ENCODE results near the gene GFOD1.
"Not testable (repeated sequence)": the region's sequence is repeated elsewhere in the genome, so short reads cannot be mapped to it uniquely, and the experiment has no call there.

GFOD1 gene

DNA sequence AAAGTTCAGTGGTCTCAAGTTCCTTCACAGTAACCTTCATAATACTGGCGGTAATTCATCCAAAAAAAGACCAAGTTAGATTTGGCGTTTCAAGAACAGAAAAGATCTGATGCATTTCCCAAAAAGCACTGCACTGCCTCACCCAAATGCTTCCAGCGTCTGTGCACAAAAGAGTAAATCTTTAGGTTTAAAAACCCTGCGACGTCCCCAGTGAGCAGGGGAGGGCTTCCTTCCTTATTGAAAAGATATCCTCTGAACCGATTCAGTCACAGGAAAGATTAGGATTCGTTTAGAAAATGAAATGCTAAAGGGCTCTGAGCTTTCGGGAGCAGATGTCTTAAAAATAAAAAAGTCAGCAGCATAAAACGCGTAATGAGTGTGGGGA is 159.7 kb downstream of the GFOD1 start:
- Histone ChIP-seq H3K9ac (ENCODE audit: low read length) (peak overlapping the region; percentile 91), H3K36me3 (ENCODE audit: control insufficient read depth, insufficient read depth, low read length) (peaks cover 31% of the 10 kb centered on the region), H3K27ac (ENCODE audit: low read depth, low read length) (peak overlapping the region; percentile 86; the same call in 1 of the 2 replicates), H3K27me3 (ENCODE audit: control insufficient read depth, insufficient read depth, low read length) (no peaks in the 10 kb centered on the region), H3K4me1 (ENCODE audit: control insufficient read depth, insufficient read depth, low read length) (no peaks in the 10 kb centered on the region), H3K4me3 (ENCODE audit: low read depth, low read length) (peak overlapping the region; percentile 88), H3K9me3 (ENCODE audit: control insufficient read depth, insufficient read depth, low read depth, low read length) (no peaks in the 10 kb centered on the region)

DNA sequence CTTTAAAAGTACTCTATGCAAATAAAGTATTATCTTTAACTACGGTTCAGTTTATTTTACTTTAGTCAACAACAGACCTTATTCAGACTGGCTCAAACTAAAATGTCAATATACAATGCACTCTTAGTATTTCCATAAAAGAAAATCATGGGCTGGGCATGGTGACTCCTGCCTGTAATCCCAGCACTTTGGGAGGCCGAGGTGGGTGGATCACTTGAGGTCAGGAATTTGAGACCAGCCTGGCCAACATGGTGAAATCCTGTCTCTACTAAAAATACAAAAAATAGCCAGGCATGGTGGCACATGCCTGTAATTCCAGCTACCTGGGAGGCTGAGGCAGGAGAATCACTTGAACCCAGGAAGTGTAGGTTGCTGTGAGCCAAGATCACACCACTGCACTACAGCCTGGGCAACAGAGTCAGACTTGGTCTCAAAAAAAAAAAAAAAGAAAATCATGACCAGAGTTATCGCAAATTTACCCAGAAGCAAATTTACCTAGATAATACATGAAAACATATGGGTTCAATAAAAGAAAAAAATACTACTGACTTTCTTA is 161.3 kb downstream of the GFOD1 start:
- H3K9ac ChIP-seq (ENCODE audit: low read length); H3K9me3 ChIP-seq (ENCODE audit: control insufficient read depth, insufficient read depth, low read depth, low read length); H3K27me3 ChIP-seq (ENCODE audit: control insufficient read depth, insufficient read depth, low read length); H3K4me3 ChIP-seq (ENCODE audit: low read depth, low read length); H3K4me1 ChIP-seq (ENCODE audit: control insufficient read depth, insufficient read depth, low read length); H3K27ac ChIP-seq (ENCODE audit: low read depth, low read length): not testable (repeated sequence)
- peaks cover 47% of the 10 kb centered on the region for H3K36me3 ChIP-seq (ENCODE audit: control insufficient read depth, insufficient read depth, low read length)

DNA sequence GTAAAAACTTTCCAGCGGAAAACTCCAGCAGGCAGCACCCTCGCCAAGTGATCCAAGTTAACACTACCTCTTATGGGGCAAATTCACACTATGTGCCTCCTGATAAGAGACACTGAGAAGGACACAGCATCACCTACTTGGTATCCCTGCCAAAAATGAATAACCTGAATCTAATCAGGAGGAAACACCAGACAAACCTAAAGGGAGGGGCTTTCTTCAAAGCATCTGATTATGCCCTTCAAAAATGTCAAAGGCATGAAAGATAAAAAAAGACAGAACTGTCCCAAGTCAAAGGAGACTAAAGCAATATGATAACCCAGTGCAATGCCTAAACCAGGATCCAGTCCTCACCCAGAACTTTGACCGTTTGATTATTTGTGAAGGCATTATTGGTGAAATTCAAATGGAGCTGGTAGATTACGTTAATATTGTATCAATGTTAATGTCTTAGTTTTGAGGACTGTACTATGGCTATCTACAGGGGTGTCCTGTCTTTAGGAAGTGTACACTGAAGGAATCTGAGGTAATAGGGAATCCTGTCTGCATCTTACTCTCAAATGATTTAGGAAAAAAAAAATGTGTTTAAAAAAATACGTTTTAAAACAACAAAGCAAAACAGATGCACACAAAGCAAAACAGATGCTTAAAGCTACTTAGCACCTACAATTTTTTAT is 167.4 kb downstream of the GFOD1 start:
- no peaks in the 10 kb centered on the region for H3K27me3 ChIP-seq (ENCODE audit: control insufficient read depth, insufficient read depth, low read length)
- no peak overlapping the region for H3K9ac ChIP-seq (ENCODE audit: low read length)
- no peak overlapping the region for H3K27ac ChIP-seq (ENCODE audit: low read depth, low read length)
- no peaks in the 10 kb centered on the region for H3K9me3 ChIP-seq (ENCODE audit: control insufficient read depth, insufficient read depth, low read depth, low read length)
- H3K4me1 ChIP-seq (ENCODE audit: control insufficient read depth, insufficient read depth, low read length), result no peaks in the 10 kb centered on the region
- H3K36me3 ChIP-seq (ENCODE audit: control insufficient read depth, insufficient read depth, low read length), result peaks cover 94% of the 10 kb centered on the region
- no peak overlapping the region for H3K4me3 ChIP-seq (ENCODE audit: low read depth, low read length)

DNA sequence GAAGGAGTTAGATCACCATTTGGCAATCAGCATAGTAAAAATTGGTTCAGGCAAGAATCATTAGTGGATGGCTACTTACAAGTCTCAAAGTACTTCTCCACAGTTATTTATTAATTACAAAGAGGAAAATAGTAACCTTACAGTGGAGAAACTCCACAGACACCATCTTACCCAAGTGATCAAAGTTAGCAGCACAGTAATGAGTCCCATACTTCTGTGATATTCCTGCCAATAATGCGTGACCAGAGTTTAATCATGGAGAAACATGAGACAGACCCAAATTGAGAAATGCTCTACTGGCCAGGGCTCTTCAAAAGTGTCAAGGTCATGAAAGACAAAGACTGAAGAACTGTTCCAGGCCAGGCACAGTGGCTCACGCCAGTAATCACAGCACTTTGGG is 168.6 kb downstream of the GFOD1 start:
- Histone ChIP-seq H3K27me3 (ENCODE audit: control insufficient read depth, insufficient read depth, low read length) (no peaks in the 10 kb centered on the region), H3K9me3 (ENCODE audit: control insufficient read depth, insufficient read depth, low read depth, low read length) (no peaks in the 10 kb centered on the region), H3K4me1 (ENCODE audit: control insufficient read depth, insufficient read depth, low read length) (no peaks in the 10 kb centered on the region), H3K36me3 (ENCODE audit: control insufficient read depth, insufficient read depth, low read length) (peaks cover 92% of the 10 kb centered on the region), H3K27ac (ENCODE audit: low read depth, low read length) (no peak overlapping the region), H3K4me3 (ENCODE audit: low read depth, low read length) (no peak overlapping the region), H3K9ac (ENCODE audit: low read length) (no peak overlapping the region)

DNA sequence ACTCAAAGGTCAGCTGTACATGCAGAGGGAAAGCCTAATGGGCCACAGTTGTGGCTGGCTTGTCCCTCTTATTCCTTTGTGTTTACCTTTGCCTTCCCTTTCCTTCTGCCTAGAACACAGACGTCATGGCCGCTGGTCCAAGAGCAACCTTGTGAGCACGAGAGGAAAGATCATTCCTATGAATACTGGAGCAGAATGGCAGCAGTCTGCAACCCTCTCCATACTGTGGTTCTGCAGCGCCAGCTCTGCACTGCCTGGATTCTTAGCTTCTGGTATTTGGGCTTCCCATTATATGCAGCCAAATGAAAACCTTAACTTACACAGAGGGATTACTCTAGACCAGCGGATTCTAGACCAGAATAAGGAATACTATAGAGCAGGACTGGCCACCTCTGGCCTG is 171.5 kb downstream of the GFOD1 start:
- Histone ChIP-seq H3K4me1 (ENCODE audit: control insufficient read depth, insufficient read depth, low read length) (no peaks in the 10 kb centered on the region), H3K36me3 (ENCODE audit: control insufficient read depth, insufficient read depth, low read length) (peaks cover 87% of the 10 kb centered on the region), H3K9me3 (ENCODE audit: control insufficient read depth, insufficient read depth, low read depth, low read length) (no peaks in the 10 kb centered on the region), H3K4me3 (ENCODE audit: low read depth, low read length) (no peak overlapping the region), H3K27me3 (ENCODE audit: control insufficient read depth, insufficient read depth, low read length) (no peaks in the 10 kb centered on the region), H3K9ac (ENCODE audit: low read length) (no peak overlapping the region), H3K27ac (ENCODE audit: low read depth, low read length) (no peak overlapping the region)

DNA sequence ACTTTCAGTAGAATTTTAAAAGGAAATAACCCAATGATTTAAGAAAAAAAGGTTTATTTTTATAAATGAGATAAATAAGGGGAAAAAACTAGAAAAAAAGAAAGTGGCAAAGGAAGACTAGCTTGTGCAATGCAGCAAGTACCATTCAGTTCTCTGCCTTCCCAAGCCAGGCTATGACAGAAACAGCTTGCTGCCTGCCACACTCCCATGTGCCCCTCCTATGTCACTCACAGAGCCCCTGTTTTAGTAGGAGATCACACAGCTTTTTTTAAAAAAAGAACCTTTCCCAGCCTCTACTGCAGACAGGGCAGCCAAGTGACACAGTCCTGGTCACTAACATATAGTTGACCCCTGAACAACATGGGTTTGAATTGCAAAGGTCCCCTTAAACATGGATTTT is 172.6 kb downstream of the GFOD1 start:
- Histone ChIP-seq H3K4me1 (ENCODE audit: control insufficient read depth, insufficient read depth, low read length) (no peaks in the 10 kb centered on the region), H3K27ac (ENCODE audit: low read depth, low read length) (no peak overlapping the region), H3K9ac (ENCODE audit: low read length) (no peak overlapping the region), H3K4me3 (ENCODE audit: low read depth, low read length) (no peak overlapping the region), H3K9me3 (ENCODE audit: control insufficient read depth, insufficient read depth, low read depth, low read length) (no peaks in the 10 kb centered on the region), H3K36me3 (ENCODE audit: control insufficient read depth, insufficient read depth, low read length) (peaks cover 84% of the 10 kb centered on the region), H3K27me3 (ENCODE audit: control insufficient read depth, insufficient read depth, low read length) (no peaks in the 10 kb centered on the region)

DNA sequence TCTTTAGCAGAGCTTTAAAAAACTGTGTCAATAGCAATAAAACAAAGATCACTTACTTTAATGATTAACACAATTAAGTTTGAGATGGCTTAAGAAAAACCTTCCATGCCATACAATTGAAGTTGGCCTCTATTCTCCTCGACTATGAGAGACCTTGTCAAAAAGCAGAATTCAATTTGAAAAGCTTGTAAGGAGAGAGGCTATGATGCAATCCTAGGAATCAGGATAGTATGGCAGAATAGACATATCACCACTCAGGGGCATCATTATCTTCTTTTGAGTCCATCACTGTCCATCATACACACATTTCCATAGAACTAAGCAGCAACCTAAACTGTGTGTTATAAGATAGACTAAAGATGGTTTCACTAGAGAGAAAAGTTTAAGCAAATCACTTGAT is 176.2 kb downstream of the GFOD1 start:
- Histone ChIP-seq H3K4me3 (ENCODE audit: low read depth, low read length) (no peak overlapping the region), H3K27me3 (ENCODE audit: control insufficient read depth, insufficient read depth, low read length) (no peaks in the 10 kb centered on the region), H3K4me1 (ENCODE audit: control insufficient read depth, insufficient read depth, low read length) (no peaks in the 10 kb centered on the region), H3K36me3 (ENCODE audit: control insufficient read depth, insufficient read depth, low read length) (peaks cover 81% of the 10 kb centered on the region), H3K9ac (ENCODE audit: low read length) (no peak overlapping the region), H3K9me3 (ENCODE audit: control insufficient read depth, insufficient read depth, low read depth, low read length) (no peaks in the 10 kb centered on the region), H3K27ac (ENCODE audit: low read depth, low read length) (no peak overlapping the region)

DNA sequence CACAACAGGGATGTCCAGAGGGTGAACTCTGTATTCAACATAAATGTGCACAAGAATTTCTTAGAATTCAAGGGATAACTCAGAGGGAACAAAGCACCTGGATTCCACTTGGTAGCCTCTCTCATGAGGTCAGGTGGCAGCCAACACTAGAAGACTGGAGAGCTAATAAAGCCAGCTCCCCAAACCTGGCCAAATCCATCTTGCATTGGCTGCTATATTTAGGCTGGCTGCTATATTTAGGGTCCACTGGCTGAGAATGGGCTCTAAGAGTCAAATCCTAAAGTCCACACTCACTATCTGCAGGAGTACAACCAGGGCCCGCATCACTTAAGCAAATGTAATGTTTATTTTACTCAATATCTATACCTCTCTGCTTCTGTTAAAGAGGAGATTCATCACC is 179.1 kb downstream of the GFOD1 start:
- H3K27ac ChIP-seq (ENCODE audit: low read depth, low read length), result no peak overlapping the region

More for the DNA sequence above, 179.1 kb downstream of the GFOD1 start:
- H3K36me3 ChIP-seq (ENCODE audit: control insufficient read depth, insufficient read depth, low read length), result peaks cover 82% of the 10 kb centered on the region
- H3K9ac ChIP-seq (ENCODE audit: low read length), result no peak overlapping the region
- H3K4me3 ChIP-seq (ENCODE audit: low read depth, low read length), result no peak overlapping the region
- H3K4me1 ChIP-seq (ENCODE audit: control insufficient read depth, insufficient read depth, low read length), result no peaks in the 10 kb centered on the region
- H3K27me3 ChIP-seq (ENCODE audit: control insufficient read depth, insufficient read depth, low read length), result no peaks in the 10 kb centered on the region
- H3K9me3 ChIP-seq (ENCODE audit: control insufficient read depth, insufficient read depth, low read depth, low read length), result no peaks in the 10 kb centered on the region
